Kidney (tissue), 14 donors: ENCODE results near the gene CASKIN2. TPM values are rescaled to one million over a fixed set of nuclear protein-coding genes. Genes with fewer than 3 reads are reported as not detected.

ENCODE experiments used
- DNase-seq, 5 donors: peaks; one replicate each; pipeline ENCODE4 v3.0.0-alpha.2; 2013 to 2020
- FAIRE-seq: peaks from 2 replicates; lab custom pipeline; 2012; peaks lifted over from hg19 to GRCh38; lab: Jason Lieb, UNC
- H3K27ac ChIP-seq, 2 donors: one replicate each; pipeline ENCODE4 v1.7.0; 2013; ENCODE audit warnings: low read depth in 2 of 2, low read length in 2 of 2, inconsistent platforms in 1 of 2
- H3K27me3 ChIP-seq: one replicate; pipeline ENCODE4 v1.7.1; 2013; ENCODE audit warnings: low read length, inconsistent platforms; ENCODE audit not compliant: control insufficient read depth, insufficient read depth
- H3K36me3 ChIP-seq, 3 donors: one replicate each; pipeline versions ENCODE4 v1.7.0 to v1.7.1; 2013; ENCODE audit warnings: low read length in 3 of 3, control low read depth in 1 of 3, inconsistent platforms in 1 of 3; ENCODE audit not compliant: insufficient read depth in 3 of 3, control insufficient read depth in 2 of 3
- H3K4me1 ChIP-seq, 3 donors: one replicate each; pipeline versions ENCODE4 v1.7.0 to v1.7.1; 2013; ENCODE audit warnings: low read length in 3 of 3, inconsistent platforms in 1 of 3, low read depth in 1 of 3; ENCODE audit not compliant: control insufficient read depth in 2 of 3, insufficient read depth in 2 of 3
- H3K4me3 ChIP-seq, 3 donors: one replicate each; pipeline versions ENCODE4 v1.7.0 to v1.8.1; 2013; ENCODE audit warnings: low read length in 3 of 3, control low read depth in 1 of 3, inconsistent platforms in 1 of 3
- H3K9ac ChIP-seq, 3 donors: one replicate each; pipeline versions ENCODE4 v1.7.0 to v1.7.1; 2013; ENCODE audit warnings: low read length in 3 of 3, control low read depth in 1 of 3, inconsistent platforms in 1 of 3
- H3K9me3 ChIP-seq, 3 donors: one replicate each; pipeline versions ENCODE4 v1.7.0 to v1.7.1; 2013; ENCODE audit warnings: low read length in 3 of 3, control low read depth in 1 of 3, inconsistent platforms in 1 of 3; ENCODE audit not compliant: control insufficient read depth in 2 of 3, insufficient read depth in 1 of 3
- intact Hi-C: fragments of 100-400 bp; cut with DNase I; formaldehyde crosslinking; loops from one replicate; pipeline ENCODE4 v1.11.1; 2022
- polyA plus RNA-seq: library from polyadenylated mRNA; stranded (reverse); fragments of 350-450 nt; fragmentation: Illumina TruSeq; extraction: RNeasy Lipid Tissue Mini Kit (QIAGEN cat#74804); gene quantifications from one replicate; pipeline ENCODE4 v1.2.3, GENCODE V29; 2014; ENCODE audit warnings: low read depth, low replicate concordance; ENCODE audit not compliant: insufficient read depth
- total RNA-seq: library from RNA; stranded (reverse); fragmentation: NEBNext Ultra II Directional; extraction: Animal tissue kit (Norgen Biotek cat#: 25700); gene quantifications from one replicate; pipeline ENCODE4 v1.2.1, GENCODE V29; 2021
- TF ChIP-seq, protein P1 (sequence below): IDR thresholded peaks from 3 replicates; pipeline ENCODE4 v1.5.1; 2012; ENCODE audit warnings: mild to moderate bottlenecking, moderate library complexity, borderline replicate concordance; ENCODE audit not compliant: insufficient read depth; ENCODE audit errors: extremely low read depth
- donor health status: control.
- donor health status: control.
- donor health status: control.
- donor health status: control.
- donor health status: control.
- donor health status: DM: yes; HTN: yes; CAD: no.
- donor health status: Normal renal cell carcinoma (clear cell type).

The CASKIN2 gene
- total and polyA plus RNA-seq, 2 donors from 2014 or later, result 25.0 to 98.6 TPM

- no peak for FAIRE-seq
- intact Hi-C loops, result loop anchor here (10.0 kb wide), 1 partner anchor 82 kb away; no protein-coding TSS in a partner anchor
- no peaks in the 10 kb centered on the region for H3K27me3 ChIP-seq
- H3K27ac ChIP-seq, result no peak overlapping the region
- peaks cover 0 to 37% (median 5%) of the 10 kb centered on the region in 3 donors for H3K36me3 ChIP-seq
- TF ChIP-seq, protein P1, sequence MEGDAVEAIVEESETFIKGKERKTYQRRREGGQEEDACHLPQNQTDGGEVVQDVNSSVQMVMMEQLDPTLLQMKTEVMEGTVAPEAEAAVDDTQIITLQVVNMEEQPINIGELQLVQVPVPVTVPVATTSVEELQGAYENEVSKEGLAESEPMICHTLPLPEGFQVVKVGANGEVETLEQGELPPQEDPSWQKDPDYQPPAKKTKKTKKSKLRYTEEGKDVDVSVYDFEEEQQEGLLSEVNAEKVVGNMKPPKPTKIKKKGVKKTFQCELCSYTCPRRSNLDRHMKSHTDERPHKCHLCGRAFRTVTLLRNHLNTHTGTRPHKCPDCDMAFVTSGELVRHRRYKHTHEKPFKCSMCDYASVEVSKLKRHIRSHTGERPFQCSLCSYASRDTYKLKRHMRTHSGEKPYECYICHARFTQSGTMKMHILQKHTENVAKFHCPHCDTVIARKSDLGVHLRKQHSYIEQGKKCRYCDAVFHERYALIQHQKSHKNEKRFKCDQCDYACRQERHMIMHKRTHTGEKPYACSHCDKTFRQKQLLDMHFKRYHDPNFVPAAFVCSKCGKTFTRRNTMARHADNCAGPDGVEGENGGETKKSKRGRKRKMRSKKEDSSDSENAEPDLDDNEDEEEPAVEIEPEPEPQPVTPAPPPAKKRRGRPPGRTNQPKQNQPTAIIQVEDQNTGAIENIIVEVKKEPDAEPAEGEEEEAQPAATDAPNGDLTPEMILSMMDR, result no peak
- H3K4me3 ChIP-seq, result no peak overlapping the region
- H3K4me1 ChIP-seq, result peaks cover 0 to 35% (median 22%) of the 10 kb centered on the region in 3 donors
- DNase-seq, result no peak
- no peaks in the 10 kb centered on the region for H3K9me3 ChIP-seq
- H3K9ac ChIP-seq, result no peak overlapping the region
These were observed 8.4 kb downstream of the CASKIN2 start for GRCh38 chr17:75506888-75507287.

- Histone ChIP-seq H3K27me3 (no peaks in the 10 kb centered on the region), H3K9ac (no peak overlapping the region), H3K27ac (no peak overlapping the region), H3K4me3 (no peak overlapping the region), H3K4me1 (peaks cover 0 to 31% (median 17%) of the 10 kb centered on the region in 3 donors), H3K36me3 (peaks cover 0 to 31% (median 5%) of the 10 kb centered on the region in 3 donors), H3K9me3 (no peaks in the 10 kb centered on the region)
- no peak for FAIRE-seq
- TF ChIP-seq, protein P1, result no peak
- no peak for DNase-seq
- intact Hi-C loops, result loop anchor here (10.0 kb wide), 1 partner anchor 81 kb away; no protein-coding TSS in a partner anchor
These were observed 9.2 kb downstream of the CASKIN2 start for GRCh38 chr17:75506134-75506533.

DNA sequence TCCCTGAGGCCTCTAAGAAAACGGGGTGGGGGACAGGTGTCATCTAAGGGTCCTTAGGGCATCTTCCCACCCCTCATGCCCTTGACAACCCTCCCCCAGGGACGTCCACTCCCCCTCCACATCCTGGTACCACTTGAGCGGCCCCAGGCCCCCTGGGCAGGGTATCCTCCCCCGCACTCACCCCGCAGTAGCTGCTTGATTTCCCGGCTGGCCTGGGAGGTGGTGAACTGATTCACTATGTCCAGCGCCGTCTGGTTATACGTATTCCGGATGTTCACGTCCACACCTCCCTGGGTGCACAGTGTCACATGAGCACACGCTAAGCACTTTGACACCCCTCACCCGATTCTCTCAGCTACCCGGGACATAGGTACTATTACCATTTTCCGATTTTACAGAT is 9.7 kb downstream of the CASKIN2 start:
- Histone ChIP-seq H3K9me3 (no peaks in the 10 kb centered on the region), H3K27me3 (no peaks in the 10 kb centered on the region), H3K27ac (peak overlapping the region in 1 of 2 donors; percentile 18), H3K36me3 (peaks cover 0 to 35% (median 5%) of the 10 kb centered on the region in 3 donors), H3K9ac (no peak overlapping the region), H3K4me3 (no peak overlapping the region), H3K4me1 (peaks cover 0 to 35% (median 17%) of the 10 kb centered on the region in 3 donors)
- TF ChIP-seq, protein P1, result no peak
- no peak for FAIRE-seq
- intact Hi-C loops, result loop anchor here (10.0 kb wide), 1 partner anchor 81 kb away; no protein-coding TSS in a partner anchor
- peak in 1 of 5 donors; percentile 38 for DNase-seq

DNA sequence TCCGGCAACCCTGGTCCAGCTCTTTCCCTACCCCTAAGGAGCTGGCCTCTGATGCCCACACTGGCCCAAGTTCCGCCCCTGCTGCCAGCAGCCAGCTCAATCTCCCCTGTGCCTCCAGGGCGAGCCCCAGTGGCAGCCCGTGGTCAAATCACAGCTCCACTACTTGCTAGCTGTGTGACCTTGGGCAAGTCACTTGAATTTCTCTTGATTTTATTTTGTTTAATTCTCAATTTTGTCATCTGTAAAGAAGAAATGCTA is 10.3 kb downstream of the CASKIN2 start:
- FAIRE-seq (no peak), DNase-seq (peak in 1 of 5 donors; percentile 42)
- Histone ChIP-seq H3K27me3 (no peaks in the 10 kb centered on the region), H3K4me1 (peaks cover 0 to 38% (median 17%) of the 10 kb centered on the region in 3 donors), H3K9me3 (no peaks in the 10 kb centered on the region), H3K4me3 (no peak overlapping the region), H3K9ac (no peak overlapping the region), H3K27ac (no peak overlapping the region), H3K36me3 (peaks cover 0 to 40% (median 5%) of the 10 kb centered on the region in 3 donors)
- TF ChIP-seq, protein P1, result no peak
- intact Hi-C loops, result loop anchor here (10.0 kb wide), 1 partner anchor 80 kb away; no protein-coding TSS in a partner anchor
